Thoracic aorta (tissue), 2 donors: ENCODE data around the gene MGAT3. TPM values are rescaled to one million over a fixed set of nuclear protein-coding genes. Genes with fewer than 3 reads are reported as not detected.

Source experiments
- ATAC-seq: fragments of 150-250 bp; one replicate; pipeline ENCODE4 v1.8.0; 2017; ENCODE audit warnings: low read depth; ENCODE audit not compliant: insufficient number of reproducible peaks, low FRiP score
- DNase-seq: peaks from one replicate; pipeline ENCODE4 v3.0.0-alpha.2; 2020; ENCODE audit warnings: low spot score
- H3K27ac ChIP-seq, 2 donors: fragments of 200-600 bp; sonication (generic); 1 replicate in 1 of 2; 2 replicates in 1 of 2; pipeline ENCODE4 v1.5.1; 2016; ENCODE audit warnings: mild to moderate bottlenecking in 2 of 2, moderate library complexity in 2 of 2
- H3K27me3 ChIP-seq: fragments of 200-600 bp; sonication (generic); replicated peaks from 2 replicates; pipeline ENCODE4 v1.6.0; 2016; ENCODE audit warnings: mild to moderate bottlenecking; ENCODE audit not compliant: insufficient read depth
- H3K36me3 ChIP-seq: fragments of 200-600 bp; sonication (generic); one replicate; pipeline ENCODE4 v1.5.1; 2016
- H3K4me1 ChIP-seq, 2 donors: fragments of 200-600 bp; sonication (generic); 1 replicate in 1 of 2; 2 replicates in 1 of 2; pipeline versions ENCODE4 v1.5.1 to v1.6.0; 2016; ENCODE audit warnings: low read depth in 2 of 2, mild to moderate bottlenecking in 1 of 2; ENCODE audit not compliant: control insufficient read depth in 1 of 2
- H3K4me3 ChIP-seq: fragments of 200-600 bp; sonication (generic); 2 replicates; pipeline ENCODE4 v1.5.1; 2016; ENCODE audit warnings: mild to moderate bottlenecking
- H3K9me3 ChIP-seq: fragments of 200-600 bp; sonication (generic); 2 replicates; pipeline ENCODE4 v1.5.1; 2016
- CTCF ChIP-seq: fragments of 200-600 bp; sonication (generic); IDR thresholded peaks from one replicate; pipeline ENCODE4 v1.5.1; 2019; ENCODE audit warnings: antibody characterized with exemption
- total RNA-seq, 2 donors: library from RNA; depleted of rRNA; stranded (reverse); fragments of >200 nt; gene quantifications; one replicate each; pipeline versions ENCODE4 v1.1.0 to v1.2.3, GENCODE V29; 2016

The MGAT3 gene
- total RNA-seq, 2 donors from 2014 or later: 1.1 to 3.2 TPM

GRCh38 chr22:39418696-39419095, 38.1 kb upstream of the MGAT3 start:
- ATAC-seq (no peak), DNase-seq (no peak)
- H3K27ac ChIP-seq: no peak overlapping the region
- no peaks in the 10 kb centered on the region for H3K9me3 ChIP-seq
- peaks cover 67% of the 10 kb centered on the region for H3K36me3 ChIP-seq
- H3K4me1 ChIP-seq: no peaks in the 10 kb centered on the region
- no peak overlapping the region for H3K4me3 ChIP-seq
- no peak for TF ChIP-seq CTCF
- H3K27me3 ChIP-seq: no peaks in the 10 kb centered on the region

GRCh38 chr22:39419096-39419495, 37.7 kb upstream of the MGAT3 start:
- DNase-seq (no peak), ATAC-seq (no peak)
- Histone ChIP-seq H3K36me3 (peaks cover 67% of the 10 kb centered on the region), H3K9me3 (no peaks in the 10 kb centered on the region), H3K27ac (no peak overlapping the region), H3K27me3 (no peaks in the 10 kb centered on the region), H3K4me3 (no peak overlapping the region), H3K4me1 (no peaks in the 10 kb centered on the region)
- no peak for TF ChIP-seq CTCF

GRCh38 chr22:39419911-39420310, 36.9 kb upstream of the MGAT3 start:
- no peaks in the 10 kb centered on the region for H3K27me3 ChIP-seq
- no peaks in the 10 kb centered on the region for H3K9me3 ChIP-seq
- H3K27ac ChIP-seq: no peak overlapping the region
- TF ChIP-seq CTCF: no peak
- H3K36me3 ChIP-seq: peaks cover 70% of the 10 kb centered on the region
- H3K4me1 ChIP-seq: no peaks in the 10 kb centered on the region
- no peak overlapping the region for H3K4me3 ChIP-seq
- DNase-seq (no peak), ATAC-seq (no peak)

- TF ChIP-seq CTCF: no peak
- Histone ChIP-seq H3K27ac (no peak overlapping the region), H3K9me3 (no peaks in the 10 kb centered on the region), H3K36me3 (peaks cover 66% of the 10 kb centered on the region), H3K27me3 (no peaks in the 10 kb centered on the region), H3K4me3 (no peak overlapping the region), H3K4me1 (no peaks in the 10 kb centered on the region)
- no peak for DNase-seq
- ATAC-seq: no peak
Measured at GRCh38 chr22:39421691-39422090, 35.1 kb upstream of the MGAT3 start.

- H3K27me3 ChIP-seq: no peaks in the 10 kb centered on the region
- no peak for DNase-seq
- H3K36me3 ChIP-seq: peaks cover 66% of the 10 kb centered on the region
- H3K4me3 ChIP-seq: no peak overlapping the region
- no peak for TF ChIP-seq CTCF
- no peak for ATAC-seq
- no peak overlapping the region for H3K27ac ChIP-seq
- H3K4me1 ChIP-seq: no peaks in the 10 kb centered on the region
- no peaks in the 10 kb centered on the region for H3K9me3 ChIP-seq
Measured at GRCh38 chr22:39422101-39422500, 34.7 kb upstream of the MGAT3 start.
